ENCODE results near the gene CCT8L2. TPM values are rescaled to one million over a fixed set of nuclear protein-coding genes. Genes with fewer than 3 reads are reported as not detected.
"Not testable (repeated sequence)": the region's sequence is repeated elsewhere in the genome, so short reads cannot be mapped to it uniquely, and the experiment has no call there.

Gene CCT8L2
- total and polyA plus RNA-seq, 2 donors, result 0.02 TPM; not detected in 1

DNA sequence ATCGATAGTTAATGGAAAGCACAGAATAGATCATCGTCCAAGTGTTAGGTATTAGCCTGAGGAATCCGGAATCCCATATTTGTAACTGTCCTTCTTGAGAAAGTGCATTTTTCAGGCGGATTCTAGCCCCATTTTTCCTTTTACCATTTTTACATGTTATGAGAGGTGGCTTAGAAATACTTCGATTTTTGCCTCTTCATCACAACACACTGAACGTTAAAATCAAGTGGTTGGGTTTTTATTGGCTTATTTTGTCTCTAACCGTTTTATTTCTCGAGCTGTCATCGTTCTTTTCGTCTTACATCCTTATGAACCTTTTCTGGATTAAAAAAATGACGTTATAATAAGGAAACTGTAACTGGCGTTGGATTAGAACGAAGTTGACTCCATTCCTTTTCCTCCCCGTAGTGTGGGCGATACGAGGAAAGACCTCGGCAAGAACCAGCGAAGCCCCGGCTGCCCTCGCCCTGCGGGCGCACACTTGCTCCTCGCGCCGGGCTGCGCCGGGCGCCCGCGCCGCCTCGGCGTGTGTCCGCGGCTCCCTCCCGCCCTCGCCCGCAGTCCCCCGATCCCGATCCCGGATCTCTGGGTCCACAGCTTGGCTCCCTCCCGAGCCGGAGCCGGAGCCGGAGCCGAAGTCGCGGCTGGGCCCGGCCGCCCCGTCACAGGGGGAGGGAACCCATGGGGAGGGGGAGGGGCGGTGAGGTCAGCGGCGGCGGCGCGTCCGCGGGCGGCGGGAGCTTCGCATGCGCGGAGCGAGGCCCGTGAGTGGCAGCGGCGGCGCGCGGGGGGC lies 8.2 kb upstream of the CCT8L2 start:
- WGBS, result 6% methylated on average over 71 of the region's 71 CpGs
- H3K4me1 ChIP-seq (ENCODE audit: control insufficient read depth in 2 of 2, insufficient read depth in 2 of 2, low read length in 2 of 2); H3K27ac ChIP-seq (ENCODE audit: low read depth in 1 of 2, low read length in 1 of 2); H3K36me3 ChIP-seq (ENCODE audit: control insufficient read depth in 2 of 2, insufficient read depth in 2 of 2, low read length in 1 of 2); H3K9me3 ChIP-seq (ENCODE audit: control insufficient read depth in 2 of 2, insufficient read depth in 1 of 2, low read length in 1 of 2): not testable (repeated sequence)
- Histone ChIP-seq H3K4me3 (ENCODE audit: low read length in 2 of 2) (peak overlapping the region in 1 of 2 donors; percentile 31), H3K27me3 (ENCODE audit: control insufficient read depth in 2 of 2, insufficient read depth in 1 of 2, low read length in 1 of 2) (peaks cover 24 to 32% of the 10 kb centered on the region in 2 donors)
- peak in 3 of 9 donors; percentile 11 to 34 (median 31) for DNase-seq (ENCODE audit: low read depth in 6 of 9, low spot score in 9 of 9)

DNA sequence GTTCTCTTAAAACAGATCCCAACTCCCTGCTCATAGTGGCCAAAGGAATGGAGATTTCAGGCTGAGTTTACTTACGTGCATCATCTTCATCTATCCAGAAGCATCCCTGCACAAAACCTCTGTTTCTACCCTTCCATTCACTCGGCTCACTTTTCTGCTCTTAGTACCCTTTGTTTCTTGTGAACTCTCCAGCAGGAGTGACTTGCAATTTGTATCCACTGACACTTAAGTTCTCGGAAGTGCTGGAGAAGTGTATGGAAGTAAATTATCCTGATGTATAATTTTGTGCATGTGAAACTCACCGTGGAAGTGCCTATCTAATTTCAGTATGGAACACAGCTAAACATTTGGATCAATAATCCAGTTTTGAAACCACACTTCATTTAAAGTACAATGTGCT lies 7.0 kb upstream of the CCT8L2 start:
- H3K27me3 ChIP-seq (ENCODE audit: control insufficient read depth in 2 of 2, insufficient read depth in 1 of 2, low read length in 1 of 2), result peaks cover 23 to 31% of the 10 kb centered on the region in 2 donors
- H3K9me3 ChIP-seq (ENCODE audit: control insufficient read depth in 2 of 2, insufficient read depth in 1 of 2, low read length in 1 of 2); H3K27ac ChIP-seq (ENCODE audit: low read depth in 1 of 2, low read length in 1 of 2); H3K4me1 ChIP-seq (ENCODE audit: control insufficient read depth in 2 of 2, insufficient read depth in 2 of 2, low read length in 2 of 2); DNase-seq (ENCODE audit: low read depth in 6 of 9, low spot score in 9 of 9); H3K36me3 ChIP-seq (ENCODE audit: control insufficient read depth in 2 of 2, insufficient read depth in 2 of 2, low read length in 1 of 2); H3K4me3 ChIP-seq (ENCODE audit: low read length in 2 of 2): not testable (repeated sequence)
- WGBS, result 24% methylated on average over 4 of the region's 4 CpGs

DNA sequence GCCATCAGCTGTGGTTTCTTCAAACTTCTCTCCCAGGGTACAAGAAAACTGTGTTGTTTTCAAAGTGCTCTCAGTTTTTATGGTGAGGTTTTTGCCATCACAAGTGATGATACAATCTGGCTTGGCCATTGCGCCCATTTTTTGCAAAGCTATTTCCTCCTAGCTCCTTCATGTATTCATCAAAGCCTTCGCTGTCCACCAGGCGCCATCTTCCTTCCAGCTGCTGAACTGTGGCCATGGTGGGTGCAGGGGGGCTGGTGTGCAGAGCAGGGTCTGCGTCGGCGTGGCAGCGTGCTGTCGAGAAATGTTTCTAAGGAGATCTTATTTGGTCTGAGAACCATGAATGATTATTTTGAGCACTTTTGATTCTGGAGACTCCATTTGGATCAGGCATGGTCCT lies 2.6 kb upstream of the CCT8L2 start:
- 84% methylated on average over 8 of the region's 8 CpGs for WGBS
- H3K4me3 ChIP-seq (ENCODE audit: low read length in 2 of 2); H3K27me3 ChIP-seq (ENCODE audit: control insufficient read depth in 2 of 2, insufficient read depth in 1 of 2, low read length in 1 of 2): not testable (repeated sequence)

DNA sequence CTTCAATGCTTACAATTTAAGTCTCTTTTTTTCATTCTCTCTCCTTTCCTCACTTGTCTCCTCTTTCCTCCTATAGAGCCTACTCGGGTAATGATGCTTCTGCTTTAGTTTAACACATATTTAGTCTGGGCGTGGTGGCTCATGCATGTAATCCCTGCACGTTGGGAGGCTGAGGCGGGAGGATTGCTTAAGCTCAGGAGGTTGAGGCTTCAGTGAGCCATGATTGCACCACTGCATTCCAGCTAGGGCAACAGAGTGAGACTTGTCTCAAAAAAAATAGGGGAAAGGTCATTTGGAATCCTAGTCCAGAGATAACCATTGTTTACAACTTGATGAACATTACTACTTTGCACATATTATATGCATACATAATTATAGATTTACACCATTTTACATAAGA lies 1.4 kb upstream of the CCT8L2 start:
- no peak overlapping the region for H3K4me3 ChIP-seq (ENCODE audit: low read length in 2 of 2)
- no peaks in the 10 kb centered on the region for H3K4me1 ChIP-seq (ENCODE audit: control insufficient read depth in 2 of 2, insufficient read depth in 2 of 2, low read length in 2 of 2)
- H3K9me3 ChIP-seq (ENCODE audit: control insufficient read depth in 2 of 2, insufficient read depth in 1 of 2, low read length in 1 of 2), result no peaks in the 10 kb centered on the region
- DNase-seq (ENCODE audit: low read depth in 6 of 9, low spot score in 9 of 9), result no peak
- 89% methylated on average over 4 of the region's 4 CpGs for WGBS
- H3K36me3 ChIP-seq (ENCODE audit: control insufficient read depth in 2 of 2, insufficient read depth in 2 of 2, low read length in 1 of 2), result no peaks in the 10 kb centered on the region
- H3K27ac ChIP-seq (ENCODE audit: low read depth in 1 of 2, low read length in 1 of 2), result no peak overlapping the region
- no peaks in the 10 kb centered on the region for H3K27me3 ChIP-seq (ENCODE audit: control insufficient read depth in 2 of 2, insufficient read depth in 1 of 2, low read length in 1 of 2)

More for the DNA sequence above, 2.6 kb upstream of the CCT8L2 start:
- not testable (repeated sequence) for DNase-seq (ENCODE audit: low read depth in 6 of 9, low spot score in 9 of 9); H3K27ac ChIP-seq (ENCODE audit: low read depth in 1 of 2, low read length in 1 of 2); H3K9me3 ChIP-seq (ENCODE audit: control insufficient read depth in 2 of 2, insufficient read depth in 1 of 2, low read length in 1 of 2); H3K36me3 ChIP-seq (ENCODE audit: control insufficient read depth in 2 of 2, insufficient read depth in 2 of 2, low read length in 1 of 2); H3K4me1 ChIP-seq (ENCODE audit: control insufficient read depth in 2 of 2, insufficient read depth in 2 of 2, low read length in 2 of 2)

DNA sequence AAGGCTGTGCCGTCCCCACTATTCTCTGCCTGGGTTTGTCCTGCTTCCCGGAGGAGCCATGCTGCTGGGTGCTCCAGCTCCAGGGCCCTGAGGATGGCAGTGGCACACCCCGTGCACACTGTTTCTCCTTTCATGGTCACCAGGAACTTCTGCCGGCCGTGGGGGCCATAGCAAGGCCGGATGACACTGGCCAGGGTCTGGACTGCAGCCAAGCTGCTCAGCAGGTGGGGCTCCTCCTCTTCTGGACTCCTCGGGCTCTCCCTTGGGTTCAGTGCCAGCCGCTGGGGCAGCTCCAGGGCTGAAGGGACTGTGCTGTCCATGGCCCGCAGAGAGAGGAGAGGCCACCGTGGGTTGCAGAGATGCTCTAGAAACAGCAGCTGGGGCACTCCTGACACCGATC lies 379 bp downstream of the CCT8L2 start:
- WGBS, result 96% methylated on average over 11 of the region's 11 CpGs
- DNase-seq (ENCODE audit: low read depth in 6 of 9, low spot score in 9 of 9); H3K27me3 ChIP-seq (ENCODE audit: control insufficient read depth in 2 of 2, insufficient read depth in 1 of 2, low read length in 1 of 2): not testable (repeated sequence)

DNA sequence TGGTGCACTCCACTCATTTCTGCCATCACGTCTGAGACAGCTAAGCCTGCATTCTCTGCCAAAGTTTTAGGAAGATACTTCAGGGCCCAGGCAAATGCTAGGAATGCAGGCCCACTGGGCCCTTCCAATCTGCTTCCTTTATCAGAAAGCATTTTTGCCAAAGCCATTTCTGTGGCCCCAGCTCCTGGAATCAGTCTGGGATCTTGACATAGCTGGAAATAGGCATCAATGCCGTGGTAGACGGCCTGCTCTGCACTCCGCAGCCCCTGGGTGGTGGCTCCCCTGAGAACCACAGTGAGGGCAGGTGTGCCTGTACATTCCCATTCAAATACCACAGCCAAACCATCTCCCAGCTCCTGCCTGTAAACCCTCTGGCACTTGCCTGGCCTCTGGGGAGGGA lies 1.5 kb downstream of the CCT8L2 start:
- H3K27me3 ChIP-seq (ENCODE audit: control insufficient read depth in 2 of 2, insufficient read depth in 1 of 2, low read length in 1 of 2); H3K4me3 ChIP-seq (ENCODE audit: low read length in 2 of 2); H3K36me3 ChIP-seq (ENCODE audit: control insufficient read depth in 2 of 2, insufficient read depth in 2 of 2, low read length in 1 of 2); H3K4me1 ChIP-seq (ENCODE audit: control insufficient read depth in 2 of 2, insufficient read depth in 2 of 2, low read length in 2 of 2); DNase-seq (ENCODE audit: low read depth in 6 of 9, low spot score in 9 of 9); H3K27ac ChIP-seq (ENCODE audit: low read depth in 1 of 2, low read length in 1 of 2); H3K9me3 ChIP-seq (ENCODE audit: control insufficient read depth in 2 of 2, insufficient read depth in 1 of 2, low read length in 1 of 2): not testable (repeated sequence)
- WGBS, result 96% methylated on average over 4 of the region's 4 CpGs

More for the DNA sequence above, 379 bp downstream of the CCT8L2 start:
- H3K9me3 ChIP-seq (ENCODE audit: control insufficient read depth in 2 of 2, insufficient read depth in 1 of 2, low read length in 1 of 2); H3K27ac ChIP-seq (ENCODE audit: low read depth in 1 of 2, low read length in 1 of 2); H3K36me3 ChIP-seq (ENCODE audit: control insufficient read depth in 2 of 2, insufficient read depth in 2 of 2, low read length in 1 of 2); H3K4me1 ChIP-seq (ENCODE audit: control insufficient read depth in 2 of 2, insufficient read depth in 2 of 2, low read length in 2 of 2); H3K4me3 ChIP-seq (ENCODE audit: low read length in 2 of 2): not testable (repeated sequence)

DNA sequence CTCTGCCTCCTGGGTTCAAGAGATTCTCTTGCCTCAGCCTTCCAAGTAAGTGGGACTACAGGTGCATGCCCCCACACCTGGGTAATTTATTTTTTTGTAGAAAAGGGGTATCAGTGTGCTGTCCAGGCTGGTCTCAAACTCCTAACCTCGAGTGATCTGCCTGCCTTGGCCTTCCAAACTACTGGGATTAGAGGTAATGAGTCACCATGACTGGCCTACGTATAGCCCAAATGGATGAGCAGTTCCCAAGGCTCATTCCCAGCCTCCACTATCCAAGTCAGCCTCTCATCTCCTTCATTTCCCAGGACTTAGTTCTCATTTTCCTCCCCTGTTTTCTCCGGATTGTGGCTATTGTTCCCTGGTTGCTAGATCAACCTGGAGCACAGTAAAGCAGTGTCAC lies 5.6 kb downstream of the CCT8L2 start:
- Histone ChIP-seq H3K36me3 (ENCODE audit: control insufficient read depth in 2 of 2, insufficient read depth in 2 of 2, low read length in 1 of 2) (no peaks in the 10 kb centered on the region), H3K4me3 (ENCODE audit: low read length in 2 of 2) (no peak overlapping the region), H3K27ac (ENCODE audit: low read depth in 1 of 2, low read length in 1 of 2) (no peak overlapping the region), H3K27me3 (ENCODE audit: control insufficient read depth in 2 of 2, insufficient read depth in 1 of 2, low read length in 1 of 2) (no peaks in the 10 kb centered on the region), H3K9me3 (ENCODE audit: control insufficient read depth in 2 of 2, insufficient read depth in 1 of 2, low read length in 1 of 2) (no peaks in the 10 kb centered on the region), H3K4me1 (ENCODE audit: control insufficient read depth in 2 of 2, insufficient read depth in 2 of 2, low read length in 2 of 2) (no peaks in the 10 kb centered on the region)
- WGBS, result 78% methylated on average over 3 of the region's 3 CpGs
- DNase-seq (ENCODE audit: low read depth in 6 of 9, low spot score in 9 of 9), result no peak

DNA sequence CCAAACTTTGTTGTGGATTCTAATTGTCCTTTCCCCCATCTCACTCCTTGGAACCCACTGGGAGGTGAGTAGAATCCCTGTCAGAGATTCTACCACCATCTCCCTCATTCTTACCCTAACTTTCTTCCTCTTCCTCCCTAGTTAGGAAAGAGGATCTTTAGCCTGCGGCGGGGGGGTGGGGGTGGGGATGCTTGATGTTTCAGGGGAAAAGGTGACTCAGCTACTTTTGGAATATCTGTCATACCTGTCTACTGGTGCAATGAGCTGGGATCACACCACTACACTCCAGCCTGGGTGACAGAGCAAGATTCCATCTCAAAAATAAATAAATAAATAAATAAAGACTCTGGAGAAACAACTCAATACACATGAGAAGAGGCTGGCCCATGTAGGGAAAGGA lies 6.4 kb downstream of the CCT8L2 start:
- Histone ChIP-seq H3K4me1 (ENCODE audit: control insufficient read depth in 2 of 2, insufficient read depth in 2 of 2, low read length in 2 of 2) (no peaks in the 10 kb centered on the region), H3K4me3 (ENCODE audit: low read length in 2 of 2) (no peak overlapping the region), H3K36me3 (ENCODE audit: control insufficient read depth in 2 of 2, insufficient read depth in 2 of 2, low read length in 1 of 2) (no peaks in the 10 kb centered on the region), H3K27me3 (ENCODE audit: control insufficient read depth in 2 of 2, insufficient read depth in 1 of 2, low read length in 1 of 2) (no peaks in the 10 kb centered on the region), H3K27ac (ENCODE audit: low read depth in 1 of 2, low read length in 1 of 2) (no peak overlapping the region), H3K9me3 (ENCODE audit: control insufficient read depth in 2 of 2, insufficient read depth in 1 of 2, low read length in 1 of 2) (no peaks in the 10 kb centered on the region)
- 53% methylated on average over 2 of the region's 2 CpGs for WGBS
- DNase-seq (ENCODE audit: low read depth in 6 of 9, low spot score in 9 of 9), result no peak

DNA sequence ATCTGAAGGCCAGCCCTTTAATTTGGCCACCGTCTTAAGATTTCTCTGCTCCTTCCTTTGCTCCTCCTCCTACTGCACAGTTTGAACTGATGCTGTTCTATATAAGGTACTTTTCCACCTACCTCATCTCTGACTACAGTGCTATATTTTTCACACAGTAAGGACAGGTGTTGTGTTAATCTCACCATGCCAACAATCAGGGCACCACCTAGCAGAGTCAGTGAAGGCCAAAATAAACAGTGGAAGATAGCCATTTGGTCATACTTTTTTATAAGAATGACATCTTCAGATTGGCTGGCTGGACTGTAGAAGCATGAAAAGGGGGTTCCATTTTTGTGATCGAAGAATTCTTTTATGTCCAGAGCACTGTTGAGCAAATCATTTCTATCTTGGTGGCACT lies 11.7 kb downstream of the CCT8L2 start:
- not testable (repeated sequence) for H3K27me3 ChIP-seq (ENCODE audit: control insufficient read depth in 2 of 2, insufficient read depth in 1 of 2, low read length in 1 of 2); DNase-seq (ENCODE audit: low read depth in 6 of 9, low spot score in 9 of 9); H3K27ac ChIP-seq (ENCODE audit: low read depth in 1 of 2, low read length in 1 of 2); H3K9me3 ChIP-seq (ENCODE audit: control insufficient read depth in 2 of 2, insufficient read depth in 1 of 2, low read length in 1 of 2); H3K4me1 ChIP-seq (ENCODE audit: control insufficient read depth in 2 of 2, insufficient read depth in 2 of 2, low read length in 2 of 2); H3K4me3 ChIP-seq (ENCODE audit: low read length in 2 of 2); H3K36me3 ChIP-seq (ENCODE audit: control insufficient read depth in 2 of 2, insufficient read depth in 2 of 2, low read length in 1 of 2)
- 92% methylated on average over 1 of the region's 2 CpGs for WGBS
